ENCODE measurements around the gene C16orf82.

The C16orf82 gene

GRCh38 chr16:27107185-27107592 is 40.5 kb downstream of the C16orf82 start:
- TF ChIP-seq GATA3 (IDR thresholded peaks at IDR 0.05; ENCODE audit: low read depth, low read length): no peak
- TF ChIP-seq GATA2 (IDR thresholded peaks at IDR 0.05; ENCODE audit: low read depth, low read length): no peak

- no peak for TF ChIP-seq GATA2 (IDR thresholded peaks at IDR 0.05; ENCODE audit: low read depth, low read length)
- TF ChIP-seq GATA3 (IDR thresholded peaks at IDR 0.05; ENCODE audit: low read depth, low read length): no peak
Observed at GRCh38 chr16:27108051-27108770, 41.5 kb downstream of the C16orf82 start.

GRCh38 chr16:27108826-27109665 is 42.3 kb downstream of the C16orf82 start:
- TF ChIP-seq GATA3 (IDR thresholded peaks at IDR 0.05; ENCODE audit: low read depth, low read length) (no peak), GATA2 (IDR thresholded peaks at IDR 0.05; ENCODE audit: low read depth, low read length) (no peak)

- TF ChIP-seq GATA3 (IDR thresholded peaks at IDR 0.05; ENCODE audit: low read depth, low read length) (no peak), GATA2 (IDR thresholded peaks at IDR 0.05; ENCODE audit: low read depth, low read length) (no peak)
Observed at GRCh38 chr16:27109666-27110523, 43.2 kb downstream of the C16orf82 start.

GRCh38 chr16:27110524-27110896 is 43.8 kb downstream of the C16orf82 start:
- TF ChIP-seq GATA2 (IDR thresholded peaks at IDR 0.05; ENCODE audit: low read depth, low read length) (no peak), GATA3 (IDR thresholded peaks at IDR 0.05; ENCODE audit: low read depth, low read length) (no peak)

GRCh38 chr16:27111486-27111885 is 44.8 kb downstream of the C16orf82 start:
- no peak for TF ChIP-seq GATA3 (IDR thresholded peaks at IDR 0.05; ENCODE audit: low read depth, low read length)
- no peak for TF ChIP-seq GATA2 (IDR thresholded peaks at IDR 0.05; ENCODE audit: low read depth, low read length)

- TF ChIP-seq GATA2 (IDR thresholded peaks at IDR 0.05; ENCODE audit: low read depth, low read length) (no peak), GATA3 (IDR thresholded peaks at IDR 0.05; ENCODE audit: low read depth, low read length) (no peak)
Observed at GRCh38 chr16:27112093-27112811, 45.5 kb downstream of the C16orf82 start.

GRCh38 chr16:27113341-27113841 is 46.7 kb downstream of the C16orf82 start:
- TF ChIP-seq GATA3 (IDR thresholded peaks at IDR 0.05; ENCODE audit: low read depth, low read length): no peak
- TF ChIP-seq GATA2 (IDR thresholded peaks at IDR 0.05; ENCODE audit: low read depth, low read length): no peak

GRCh38 chr16:27114006-27114405 is 47.3 kb downstream of the C16orf82 start:
- no peak for TF ChIP-seq GATA2 (IDR thresholded peaks at IDR 0.05; ENCODE audit: low read depth, low read length)
- no peak for TF ChIP-seq GATA3 (IDR thresholded peaks at IDR 0.05; ENCODE audit: low read depth, low read length)

GRCh38 chr16:27118526-27118925 is 51.8 kb downstream of the C16orf82 start:
- TF ChIP-seq GATA2 (IDR thresholded peaks at IDR 0.05; ENCODE audit: low read depth, low read length) (no peak), GATA3 (IDR thresholded peaks at IDR 0.05; ENCODE audit: low read depth, low read length) (no peak)

Measured in SH-SY5Y (cell line).